NCI-H345 treated with DMSO at 0.1 percent for 48 hours (cell line): ENCODE results near the gene MXD1.

Experiments used
- DNase-seq: peaks from one replicate; lab custom pipeline; 2025; ENCODE audit not compliant: unreplicated experiment; lab: John Stamatoyannopoulos, UW

MXD1 gene

GRCh38 chr2:69975853-69976462 lies 61.0 kb downstream of the MXD1 start:
- DNase-seq = no peak

- DNase-seq = no peak
Observed at GRCh38 chr2:69977186-69977585, 62.3 kb downstream of the MXD1 start.

GRCh38 chr2:69977906-69978482 lies 63.1 kb downstream of the MXD1 start:
- DNase-seq = no peak

GRCh38 chr2:69979902-69980807 lies 65.2 kb downstream of the MXD1 start:
- no peak for DNase-seq

- no peak for DNase-seq
Observed at GRCh38 chr2:69983392-69983966, 68.6 kb downstream of the MXD1 start.

GRCh38 chr2:69985216-69985615 lies 70.3 kb downstream of the MXD1 start:
- no peak for DNase-seq

GRCh38 chr2:69985688-69986087 lies 70.8 kb downstream of the MXD1 start:
- no peak for DNase-seq

GRCh38 chr2:69986691-69987090 lies 71.8 kb downstream of the MXD1 start:
- DNase-seq = no peak

GRCh38 chr2:69988086-69988635 lies 73.3 kb downstream of the MXD1 start:
- no peak for DNase-seq

- DNase-seq = no peak
Observed at GRCh38 chr2:69989009-69989408, 74.1 kb downstream of the MXD1 start.

- DNase-seq = no peak
Observed at GRCh38 chr2:69989441-69990105, 74.7 kb downstream of the MXD1 start.
